Adrenal gland (tissue), 5 donors: Measurements from ENCODE around the gene GEMIN5.

Experiments
- POLR2A ChIP-seq, 2 donors: fragments of 450-650 bp; IDR thresholded peaks; one replicate each; pipeline ENCODE4 v1.6.1; 2017; ENCODE audit warnings: antibody characterized with exemption in 2 of 2, mild to moderate bottlenecking in 2 of 2, moderate library complexity in 1 of 2
- TF ChIP-seq, protein P1 (sequence below), 6 experiments: fragments of 450-650 bp in 4 of 6; fragments of 200-600 bp in 2 of 6; sonication (generic) in 1 of 6; IDR thresholded peaks; 1 replicate in 5 of 6; 2 replicates in 1 of 6; pipeline versions ENCODE4 v1.5.1 to v1.8.0; 2016 to 2021; ENCODE audit warnings: antibody characterized with exemption in 6 of 6, mild to moderate bottlenecking in 2 of 6, moderate library complexity in 1 of 6
- donor health status: DM: no; HTN: no; CAD: no.

DNA sequence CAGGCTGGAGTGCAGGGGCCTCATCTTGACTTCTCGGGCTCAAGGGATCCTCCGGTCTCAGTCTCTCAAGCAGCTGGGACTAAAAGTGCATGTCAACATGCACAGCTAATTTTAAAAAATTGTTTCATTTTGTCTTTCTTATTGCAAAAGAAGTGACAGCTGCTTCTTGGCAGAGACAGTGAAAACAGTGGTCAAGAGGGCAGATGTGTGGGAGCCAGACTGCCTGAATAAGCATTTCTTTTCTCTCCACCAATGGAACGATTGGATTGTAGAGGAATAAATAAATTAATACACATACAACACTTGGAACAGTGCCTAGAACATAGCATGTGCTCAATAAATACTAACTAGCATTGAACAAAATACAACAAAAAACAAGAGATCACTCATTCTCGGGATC is 48.1 kb upstream of the GEMIN5 start:
- no peak for TF ChIP-seq POLR2A (IDR thresholded peaks at IDR 0.05)
- TF ChIP-seq, protein P1, sequence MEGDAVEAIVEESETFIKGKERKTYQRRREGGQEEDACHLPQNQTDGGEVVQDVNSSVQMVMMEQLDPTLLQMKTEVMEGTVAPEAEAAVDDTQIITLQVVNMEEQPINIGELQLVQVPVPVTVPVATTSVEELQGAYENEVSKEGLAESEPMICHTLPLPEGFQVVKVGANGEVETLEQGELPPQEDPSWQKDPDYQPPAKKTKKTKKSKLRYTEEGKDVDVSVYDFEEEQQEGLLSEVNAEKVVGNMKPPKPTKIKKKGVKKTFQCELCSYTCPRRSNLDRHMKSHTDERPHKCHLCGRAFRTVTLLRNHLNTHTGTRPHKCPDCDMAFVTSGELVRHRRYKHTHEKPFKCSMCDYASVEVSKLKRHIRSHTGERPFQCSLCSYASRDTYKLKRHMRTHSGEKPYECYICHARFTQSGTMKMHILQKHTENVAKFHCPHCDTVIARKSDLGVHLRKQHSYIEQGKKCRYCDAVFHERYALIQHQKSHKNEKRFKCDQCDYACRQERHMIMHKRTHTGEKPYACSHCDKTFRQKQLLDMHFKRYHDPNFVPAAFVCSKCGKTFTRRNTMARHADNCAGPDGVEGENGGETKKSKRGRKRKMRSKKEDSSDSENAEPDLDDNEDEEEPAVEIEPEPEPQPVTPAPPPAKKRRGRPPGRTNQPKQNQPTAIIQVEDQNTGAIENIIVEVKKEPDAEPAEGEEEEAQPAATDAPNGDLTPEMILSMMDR (IDR thresholded peaks at IDR 0.05) = no peak
